ENCODE data around the gene INTS4.
"Not testable (repeated sequence)": the region's sequence is repeated elsewhere in the genome, so short reads cannot be mapped to it uniquely, and the experiment has no call there.

- TF ChIP-seq CTCF (IDR thresholded peaks at IDR 0.05); EZH2 (IDR thresholded peaks at IDR 0.05; ENCODE audit: borderline replicate concordance, insufficient read depth, low read depth, low read length, poor library complexity, severe bottlenecking): not testable (repeated sequence)
These were observed 52.0 kb downstream of the INTS4 start for GRCh38 chr11:77942465-77942864.

All from B cell (primary cell).